Endothelial cell of hepatic sinusoid (primary cell): ENCODE measurements around the gene THAP11.
"Not testable (repeated sequence)": the region's sequence is repeated elsewhere in the genome, so short reads cannot be mapped to it uniquely, and the experiment has no call there.

Source experiments
- in situ Hi-C: cut with HindIII; loops from 2 replicates; pipeline ENCODE4 v1.10.0; 2017; ENCODE audit warnings: low sequenced_read_pairs

Gene THAP11

DNA sequence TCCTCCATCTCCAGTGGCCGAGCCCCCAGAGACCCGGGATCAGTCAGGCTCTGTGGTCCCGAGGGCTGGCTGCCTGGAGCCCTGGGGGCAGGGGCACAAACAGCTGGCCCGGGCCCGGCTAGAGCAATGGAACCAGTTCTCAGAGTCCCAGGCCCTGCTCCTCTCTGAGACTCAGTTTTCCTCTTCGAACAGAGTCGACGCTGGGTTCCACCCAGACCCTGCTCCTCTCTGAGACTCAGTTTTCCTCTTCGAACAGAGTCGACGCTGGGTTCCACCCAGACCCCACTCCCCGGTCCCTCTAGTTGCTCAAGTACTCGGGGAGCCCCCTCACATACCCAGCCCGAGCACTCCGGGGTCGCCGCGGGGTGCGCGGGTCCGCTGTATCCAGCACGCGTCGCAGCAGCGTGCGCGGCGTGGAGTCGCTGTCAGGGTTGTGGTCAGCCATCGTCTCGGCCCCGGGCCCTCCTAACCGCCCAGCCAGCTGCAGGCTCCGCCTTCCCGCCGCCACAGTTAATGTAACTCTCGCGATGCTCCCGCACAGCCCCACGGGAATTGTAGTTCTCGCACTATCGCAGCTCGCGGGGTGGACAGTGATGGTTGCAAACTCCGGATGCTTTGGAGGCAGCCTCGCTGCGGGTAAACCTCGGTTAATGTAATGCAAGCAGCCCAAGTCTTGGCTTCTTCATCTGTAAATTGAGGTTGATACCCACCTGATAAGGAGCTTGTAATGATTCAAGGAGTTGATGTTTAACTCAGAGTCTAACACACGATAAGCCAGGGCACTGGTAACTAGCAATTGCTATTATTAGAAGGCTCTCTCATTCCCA lies 8.5 kb upstream of the THAP11 start:
- in situ Hi-C loops = no loop called here

DNA sequence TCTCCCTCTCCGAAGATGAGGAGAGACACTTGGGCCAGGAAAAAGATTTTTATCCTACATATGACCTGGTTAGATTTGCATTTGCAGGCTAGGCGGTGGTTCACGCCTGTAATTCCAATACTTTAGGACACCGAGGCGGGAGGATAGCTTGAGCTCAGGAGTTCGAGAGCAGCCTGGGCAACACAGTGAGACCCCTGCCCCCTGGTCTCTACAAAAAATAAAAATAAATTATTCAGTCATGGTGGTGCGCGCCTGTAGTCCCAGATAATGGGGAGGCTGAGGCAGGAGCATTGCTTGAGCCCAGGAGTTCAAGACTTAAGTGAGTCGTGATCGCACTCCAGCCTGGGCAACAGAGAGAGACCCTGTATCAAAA lies 7.9 kb upstream of the THAP11 start:
- in situ Hi-C loops = no loop called here

DNA sequence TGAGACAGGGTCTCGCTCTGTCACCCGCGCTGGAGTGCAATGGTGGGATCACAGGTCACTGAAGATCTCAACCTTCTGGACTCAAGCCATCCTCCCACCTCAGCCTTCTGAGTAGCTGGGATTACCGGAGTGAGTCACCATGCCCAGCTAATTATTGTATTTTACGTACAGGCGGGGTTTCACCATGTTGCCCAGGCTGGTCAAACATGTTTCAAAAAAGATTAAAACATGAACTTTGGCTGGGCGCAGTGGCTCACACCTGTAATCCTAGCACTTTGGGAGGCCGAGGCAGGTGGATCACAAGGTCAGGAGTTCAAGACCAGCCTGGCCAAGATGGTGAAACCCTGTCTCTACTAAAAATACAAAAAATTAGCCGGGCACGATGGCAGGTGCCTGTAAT lies 4.9 kb upstream of the THAP11 start:
- in situ Hi-C loops = not testable (repeated sequence)

DNA sequence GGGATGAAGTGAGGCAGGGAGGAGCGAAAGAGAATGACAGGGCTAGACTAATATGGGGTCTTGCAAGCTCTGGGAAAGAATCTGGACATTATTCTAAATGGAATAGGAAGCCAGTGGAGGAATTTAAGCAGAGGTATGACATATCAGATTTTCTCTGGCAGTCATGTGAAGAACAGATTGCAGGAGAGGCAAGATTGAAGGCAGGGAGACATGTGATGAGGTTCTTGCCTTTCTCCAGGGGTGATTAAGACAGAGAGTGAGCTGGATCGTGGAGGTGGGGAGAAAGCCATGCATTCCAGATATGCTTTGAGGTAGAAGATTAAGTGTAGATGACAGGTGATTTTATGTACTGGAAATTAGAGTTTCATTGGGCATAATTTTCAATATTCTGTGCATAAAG lies 4.3 kb upstream of the THAP11 start:
- in situ Hi-C loops = no loop called here

DNA sequence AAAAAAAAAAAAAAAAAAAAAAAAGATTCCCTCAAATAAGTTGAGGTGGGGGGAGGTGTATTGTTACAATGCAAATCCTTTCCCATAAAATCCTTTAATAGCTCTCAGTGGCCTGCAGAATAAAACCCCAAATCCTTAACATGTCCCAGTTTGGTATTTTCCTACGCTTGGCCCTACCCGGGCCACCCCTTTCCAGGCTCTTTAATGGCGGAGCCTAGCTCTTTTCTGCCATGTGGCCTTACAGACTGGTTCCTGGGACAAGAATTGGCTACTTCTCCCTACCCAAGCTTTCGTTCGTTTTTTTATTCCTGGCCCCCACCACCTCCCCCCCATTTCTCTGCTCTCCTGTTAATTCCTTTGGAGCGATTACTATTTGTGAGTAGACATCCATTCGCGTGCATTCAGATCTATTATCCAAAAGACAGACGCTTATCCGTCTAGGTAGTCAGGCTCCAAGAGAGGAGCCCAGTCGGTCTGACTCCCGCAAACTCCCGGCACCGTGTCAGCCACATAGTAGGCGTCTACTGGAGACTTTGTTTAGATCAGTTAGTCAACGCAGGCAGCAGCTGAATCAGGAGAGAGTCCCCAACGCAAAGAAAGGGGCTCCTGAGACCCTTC lies 813 bp upstream of the THAP11 start:
- in situ Hi-C loops = no loop called here

DNA sequence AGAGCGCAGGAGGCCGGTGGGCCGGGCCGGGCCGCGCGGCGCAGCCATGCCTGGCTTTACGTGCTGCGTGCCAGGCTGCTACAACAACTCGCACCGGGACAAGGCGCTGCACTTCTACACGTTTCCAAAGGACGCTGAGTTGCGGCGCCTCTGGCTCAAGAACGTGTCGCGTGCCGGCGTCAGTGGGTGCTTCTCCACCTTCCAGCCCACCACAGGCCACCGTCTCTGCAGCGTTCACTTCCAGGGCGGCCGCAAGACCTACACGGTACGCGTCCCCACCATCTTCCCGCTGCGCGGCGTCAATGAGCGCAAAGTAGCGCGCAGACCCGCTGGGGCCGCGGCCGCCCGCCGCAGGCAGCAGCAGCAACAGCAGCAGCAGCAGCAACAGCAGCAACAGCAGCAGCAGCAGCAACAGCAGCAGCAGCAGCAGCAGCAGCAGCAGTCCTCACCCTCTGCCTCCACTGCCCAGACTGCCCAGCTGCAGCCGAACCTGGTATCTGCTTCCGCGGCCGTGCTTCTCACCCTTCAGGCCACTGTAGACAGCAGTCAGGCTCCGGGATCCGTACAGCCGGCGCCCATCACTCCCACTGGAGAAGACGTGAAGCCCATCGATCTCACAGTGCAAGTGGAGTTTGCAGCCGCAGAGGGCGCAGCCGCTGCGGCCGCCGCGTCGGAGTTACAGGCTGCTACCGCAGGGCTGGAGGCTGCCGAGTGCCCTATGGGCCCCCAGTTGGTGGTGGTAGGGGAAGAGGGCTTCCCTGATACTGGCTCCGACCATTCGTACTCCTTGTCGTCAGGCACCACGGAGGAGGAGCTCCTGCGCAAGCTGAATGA lies 606 bp downstream of the THAP11 start:
- in situ Hi-C loops = no loop called here

DNA sequence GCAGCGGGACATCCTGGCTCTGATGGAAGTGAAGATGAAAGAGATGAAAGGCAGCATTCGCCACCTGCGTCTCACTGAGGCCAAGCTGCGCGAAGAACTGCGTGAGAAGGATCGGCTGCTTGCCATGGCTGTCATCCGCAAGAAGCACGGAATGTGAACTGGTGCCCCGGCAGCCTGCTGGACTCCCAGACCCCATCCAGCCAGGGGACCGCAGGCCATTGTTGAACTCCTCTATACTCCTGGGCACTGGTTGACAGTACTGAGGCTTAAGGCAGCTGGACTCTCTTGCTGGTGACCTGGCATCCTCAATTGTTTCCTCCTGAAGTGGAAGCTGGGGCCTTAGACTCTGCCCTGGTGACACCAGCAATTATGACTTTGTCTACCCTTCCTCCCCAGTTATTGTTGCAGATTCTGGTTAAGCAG lies 1.2 kb downstream of the THAP11 start:
- in situ Hi-C loops = no loop called here

DNA sequence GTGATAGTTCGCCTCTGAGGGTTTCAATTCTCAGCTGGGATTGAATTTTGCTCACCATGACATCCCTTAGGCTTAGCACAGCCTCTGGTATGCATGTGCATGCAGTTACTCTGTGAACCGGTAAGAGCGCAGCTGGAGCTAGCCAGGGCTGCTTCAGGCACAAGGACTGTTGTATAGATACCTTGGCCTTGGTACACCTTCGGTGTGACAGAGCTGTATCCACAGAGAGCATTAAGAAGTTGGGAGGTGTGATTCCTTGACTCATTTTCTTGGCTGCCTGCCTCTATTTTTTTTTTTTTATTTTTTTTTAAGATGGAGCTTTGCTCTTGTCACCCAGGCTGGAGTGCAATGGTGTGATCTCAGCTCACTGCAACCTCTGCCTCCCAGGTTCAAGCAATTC lies 2.4 kb downstream of the THAP11 start:
- in situ Hi-C loops = no loop called here

DNA sequence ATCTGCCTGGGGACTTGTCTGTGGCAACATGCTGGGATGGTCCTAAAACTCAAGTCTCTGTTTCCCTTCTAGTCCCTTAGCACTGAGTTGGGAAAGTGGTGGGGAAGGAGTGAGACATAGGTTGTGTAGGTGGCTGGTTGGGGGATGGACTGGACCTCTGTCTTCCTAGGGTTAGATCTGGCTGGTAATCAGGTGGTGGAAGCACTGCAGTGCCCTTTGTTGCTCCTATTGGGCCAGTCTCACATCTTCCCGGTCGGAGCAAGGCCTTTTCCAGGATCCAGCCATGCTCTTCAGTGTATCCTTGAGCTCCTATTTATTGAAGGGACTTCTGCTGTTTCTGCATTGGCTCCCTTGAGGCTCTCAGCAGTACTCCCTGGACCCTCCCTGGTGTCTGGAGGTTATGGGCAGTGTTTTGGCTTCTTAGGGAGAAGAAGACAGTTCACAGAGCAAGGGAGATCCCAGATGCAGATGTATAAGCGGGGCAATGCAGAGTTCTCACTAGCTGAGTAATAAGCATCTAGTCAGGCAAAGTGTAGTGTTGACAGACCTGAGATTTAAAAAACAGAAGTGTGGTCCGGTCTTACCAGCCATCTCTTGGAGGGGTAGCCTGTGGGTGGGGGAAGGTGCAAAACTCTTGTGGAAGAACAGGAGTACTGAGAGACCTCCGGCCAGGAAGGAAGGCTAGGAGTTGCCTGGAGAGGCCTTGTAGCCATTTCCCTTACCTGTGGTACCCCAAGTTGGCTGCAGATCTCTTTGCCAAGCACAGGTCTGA lies 3.4 kb downstream of the THAP11 start:
- in situ Hi-C loops = no loop called here

DNA sequence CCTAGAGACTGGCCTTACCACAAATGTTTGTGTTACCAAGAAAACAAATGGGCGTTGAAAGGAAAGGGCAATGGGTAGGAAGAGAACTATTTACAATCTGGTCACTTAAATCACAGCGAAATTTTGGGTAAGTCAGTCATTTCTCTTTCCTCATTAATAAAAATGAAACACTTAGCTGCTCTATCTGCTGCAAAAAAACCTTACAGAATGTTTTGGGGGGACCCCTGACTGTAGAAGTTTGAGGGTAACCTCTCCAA lies 3.9 kb downstream of the THAP11 start:
- in situ Hi-C loops = no loop called here

DNA sequence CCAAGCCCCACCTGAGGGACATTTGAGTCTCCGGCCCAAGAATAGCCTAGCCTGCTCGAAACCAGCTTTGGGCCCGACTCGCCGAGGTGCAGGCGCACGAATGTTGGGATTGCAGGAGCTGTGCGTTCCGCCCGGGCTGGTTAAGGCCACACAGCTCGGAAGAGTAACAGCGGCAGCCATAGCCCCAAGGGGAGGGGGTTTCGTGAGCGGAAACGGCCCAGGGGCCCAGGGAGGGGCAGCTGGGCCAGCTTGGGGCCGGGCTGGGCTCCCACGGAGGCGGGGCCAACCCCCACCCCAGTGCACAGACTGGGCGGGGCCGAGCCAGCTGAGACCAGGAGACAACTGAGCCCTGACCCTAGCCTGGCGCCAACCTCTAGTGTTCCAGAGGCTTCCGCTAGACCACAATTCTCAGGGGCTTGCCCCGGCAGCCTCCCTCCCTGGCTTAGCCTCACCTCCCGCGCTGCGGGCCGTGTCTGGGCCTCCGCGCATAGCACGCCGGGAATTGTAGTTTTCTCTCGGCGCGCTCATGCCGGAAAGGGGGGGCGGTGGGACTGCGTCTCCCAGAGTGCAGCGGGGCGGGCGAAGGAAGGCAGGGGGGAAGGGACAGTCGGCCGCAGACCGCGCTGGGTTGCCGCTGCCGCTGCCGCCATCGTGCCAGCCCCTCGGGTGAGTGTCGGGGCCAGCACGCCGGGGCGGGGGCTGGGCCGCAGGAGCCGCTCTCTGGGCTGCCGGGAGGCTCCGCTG lies 4.4 kb downstream of the THAP11 start, which contains the start of gene NUTF2:
Gene NUTF2 (plus strand): TSS at position 614 of the 744 bp plus-strand sequence. CDS start 18,198 bp downstream, outside the sequence.
- in situ Hi-C loops = no loop called here

DNA sequence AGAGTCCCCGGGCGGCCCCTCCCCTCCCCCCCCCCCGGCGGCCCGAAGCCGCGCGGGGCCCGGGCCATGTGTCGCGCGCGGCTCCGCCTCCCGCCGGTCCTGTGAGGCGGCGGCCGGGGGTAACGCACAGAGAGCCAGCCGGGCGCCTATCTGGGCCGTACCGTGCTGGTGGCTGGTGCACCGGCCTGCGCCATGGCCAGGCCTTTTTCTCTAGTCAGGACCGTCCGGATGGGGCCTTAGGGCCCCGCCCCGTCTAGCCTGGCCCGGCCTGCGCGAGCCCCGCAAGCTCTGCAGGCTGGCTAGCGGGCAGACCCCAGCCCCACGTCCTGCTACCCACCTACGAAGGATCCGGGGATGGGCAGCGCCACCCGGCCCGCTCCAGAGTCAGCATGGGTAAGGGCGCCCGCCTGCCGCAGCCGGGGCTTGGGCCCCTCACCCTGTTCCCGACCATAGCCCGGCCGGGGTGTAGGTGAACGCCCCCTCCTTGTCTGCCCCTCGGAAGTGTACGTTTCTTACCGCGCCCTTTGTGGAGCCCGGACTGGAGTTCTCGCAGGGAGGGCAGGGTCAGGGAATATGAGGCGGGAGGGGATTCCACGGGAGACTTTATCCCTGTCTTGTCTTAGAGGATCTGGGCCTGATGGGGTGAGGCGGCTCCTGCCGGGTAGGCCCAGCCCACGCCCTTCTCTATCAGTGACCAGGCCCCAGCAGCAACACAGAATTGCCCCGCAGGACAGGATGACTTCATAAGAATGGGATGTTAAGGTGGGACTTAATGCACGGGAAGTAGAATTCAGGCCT lies 5.1 kb downstream of the THAP11 start, which contains the start of gene CENPT:
Gene CENPT (minus strand): TSS at position 630 of the 798 bp plus-strand sequence. CDS start 13,834 bp downstream, outside the sequence.
- in situ Hi-C loops = no loop called here

DNA sequence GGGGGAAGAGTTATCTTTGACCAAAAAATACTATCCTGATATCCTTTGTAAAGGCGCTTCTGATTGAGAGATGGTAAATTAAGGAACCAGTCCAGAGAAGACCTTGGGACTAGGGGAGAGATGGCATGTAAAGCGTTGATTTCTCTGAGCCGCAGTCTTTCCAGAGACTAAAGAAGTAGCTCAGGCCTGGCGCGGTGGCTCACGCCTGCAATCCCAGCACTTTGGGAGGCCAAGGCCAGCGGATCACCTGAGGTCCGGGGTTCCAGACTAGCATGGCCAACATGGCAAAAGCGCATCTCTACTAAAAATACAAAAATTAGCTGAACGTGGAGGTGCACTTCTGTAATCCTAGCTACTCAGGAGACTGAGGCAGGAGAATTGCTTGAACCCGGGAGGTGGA lies 6.0 kb downstream of the THAP11 start:
- in situ Hi-C loops = no loop called here

DNA sequence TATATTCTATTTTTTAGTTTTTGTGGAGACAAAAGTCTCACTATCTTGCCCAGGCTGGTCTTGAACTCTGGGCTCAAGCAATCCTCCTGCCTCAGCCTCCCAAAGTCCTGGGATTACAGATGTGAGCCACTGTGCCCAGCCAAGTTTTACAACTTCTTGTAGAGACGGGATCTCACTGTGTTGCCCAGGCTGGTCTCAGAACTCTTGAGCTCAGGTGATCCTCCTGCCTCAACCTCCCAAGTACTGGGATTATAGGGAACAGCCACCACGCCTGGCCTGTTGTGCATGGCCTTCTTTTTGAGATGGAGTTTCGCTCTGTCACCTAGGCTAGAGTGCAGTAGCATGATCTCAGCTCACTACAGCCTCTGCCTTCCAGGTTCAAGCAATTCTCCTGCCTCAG lies 11.6 kb downstream of the THAP11 start:
- in situ Hi-C loops = no loop called here

DNA sequence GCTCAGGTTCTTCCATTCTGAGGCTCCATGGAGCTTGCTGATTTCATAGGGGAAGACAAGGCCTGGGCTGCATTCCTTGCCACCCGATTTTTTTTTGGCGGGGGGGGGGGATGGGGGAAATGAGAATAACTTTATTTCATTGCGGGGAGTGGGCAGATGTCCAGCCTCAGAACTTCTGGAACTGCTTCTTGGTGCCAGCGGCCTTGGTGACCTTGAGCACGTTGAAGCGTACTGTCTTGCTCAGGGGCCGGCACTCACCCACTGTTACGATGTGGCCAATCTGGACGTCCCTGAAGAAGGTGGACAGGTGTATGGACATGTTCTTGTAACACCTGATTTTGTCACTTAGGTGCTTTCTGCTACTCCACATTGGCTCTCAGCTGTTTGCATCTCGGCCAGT lies 13.7 kb downstream of the THAP11 start:
- in situ Hi-C loops = no loop called here

DNA sequence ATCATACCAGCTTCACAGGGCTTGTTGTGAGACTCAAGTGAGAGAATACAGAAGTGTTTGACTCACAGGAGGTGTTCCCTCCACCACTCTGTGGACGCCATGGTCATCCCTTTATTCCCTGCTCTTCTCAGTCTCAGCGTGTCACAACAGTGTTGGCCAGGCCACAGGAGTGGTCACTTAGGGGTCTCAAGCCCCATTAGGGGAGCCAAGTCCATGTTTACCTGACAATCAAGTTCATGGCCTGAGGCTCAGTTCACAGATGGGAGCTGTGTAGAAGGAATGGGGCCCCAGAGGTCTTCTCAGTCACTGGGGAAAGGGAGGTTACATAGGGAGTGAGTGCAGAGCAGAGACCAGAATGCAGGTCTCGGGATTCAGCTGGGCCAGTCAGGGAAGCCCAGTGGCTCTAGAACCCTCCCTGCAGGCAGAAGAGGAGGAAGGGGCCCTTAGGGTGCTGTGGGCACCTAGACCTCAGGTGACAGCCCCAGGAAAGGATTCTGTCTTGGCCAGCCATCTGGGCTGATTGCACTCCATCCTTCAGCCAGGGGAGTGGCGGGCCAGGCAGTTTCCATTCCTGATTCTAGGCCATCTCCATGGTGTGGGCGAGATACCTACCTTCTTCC lies 14.9 kb downstream of the THAP11 start:
- in situ Hi-C loops = no loop called here

DNA sequence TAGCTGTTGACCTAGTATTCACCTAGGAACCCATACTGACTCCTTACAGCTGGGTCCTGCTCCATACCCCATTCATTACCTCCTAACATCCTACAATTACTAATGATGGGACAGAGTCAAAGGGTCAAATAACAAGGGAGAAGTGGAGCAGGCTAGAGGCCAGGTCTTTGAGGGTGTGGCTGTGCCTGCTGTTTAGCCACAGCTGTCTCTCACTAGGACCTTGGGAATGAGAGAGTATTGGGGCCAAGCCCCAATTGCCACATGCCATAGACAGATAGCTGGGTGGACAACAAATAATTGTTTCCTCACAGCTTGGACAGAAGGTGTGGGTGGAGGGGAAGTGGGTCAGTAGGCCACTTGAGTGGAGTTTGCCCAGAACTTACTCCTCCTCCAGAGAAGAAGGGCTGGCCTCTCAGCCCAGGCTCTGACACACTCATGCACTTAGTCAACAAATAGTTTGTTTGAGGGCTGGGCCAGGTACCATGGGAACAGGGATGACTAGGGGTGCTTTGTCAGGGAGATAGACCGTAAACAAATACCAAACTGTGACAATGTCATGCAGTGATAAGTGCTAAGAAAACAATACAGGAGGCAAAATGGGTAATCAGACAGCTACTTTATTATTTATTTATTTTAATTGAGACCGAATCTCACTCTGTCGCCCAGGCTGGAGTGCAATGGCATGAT lies 15.6 kb downstream of the THAP11 start:
- in situ Hi-C loops = no loop called here

DNA sequence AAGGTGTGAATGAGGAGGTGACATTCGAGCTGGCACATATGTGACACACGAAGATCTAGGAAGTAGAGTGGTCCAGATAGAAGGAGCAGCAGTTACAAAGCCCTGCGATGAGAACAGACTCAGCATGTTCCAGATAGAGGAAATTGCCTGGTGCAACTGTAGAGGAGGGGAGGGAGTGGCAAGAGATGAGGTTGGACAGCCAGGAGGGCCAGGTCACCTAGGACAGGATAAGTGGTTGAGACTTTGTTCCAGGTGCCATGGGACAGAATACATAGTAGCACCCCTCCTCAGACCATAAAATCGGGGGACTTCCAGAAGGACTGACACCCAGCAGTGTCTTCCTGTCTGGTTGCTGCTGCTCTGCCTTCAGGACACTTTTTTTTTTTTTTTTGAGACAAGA lies 16.4 kb downstream of the THAP11 start:
- in situ Hi-C loops = no loop called here
